Head of caudate nucleus (tissue), 42 donors: ENCODE data around the gene STIM2.
"Not testable (repeated sequence)": the region's sequence is repeated elsewhere in the genome, so short reads cannot be mapped to it uniquely, and the experiment has no call there.

Experiments
- DNase-seq, 42 donors: peaks; one replicate each; pipeline versions ENCODE4 v3.0.0 to v3.0.0-alpha.2; 2020 to 2021; ENCODE audit warnings: mixed read lengths in 7 of 42
- intact Hi-C: fragments of 100-400 bp; cut with DNase I; formaldehyde crosslinking; loops from one replicate; pipeline ENCODE4 v1.15.0; 2022

Gene STIM2

DNA sequence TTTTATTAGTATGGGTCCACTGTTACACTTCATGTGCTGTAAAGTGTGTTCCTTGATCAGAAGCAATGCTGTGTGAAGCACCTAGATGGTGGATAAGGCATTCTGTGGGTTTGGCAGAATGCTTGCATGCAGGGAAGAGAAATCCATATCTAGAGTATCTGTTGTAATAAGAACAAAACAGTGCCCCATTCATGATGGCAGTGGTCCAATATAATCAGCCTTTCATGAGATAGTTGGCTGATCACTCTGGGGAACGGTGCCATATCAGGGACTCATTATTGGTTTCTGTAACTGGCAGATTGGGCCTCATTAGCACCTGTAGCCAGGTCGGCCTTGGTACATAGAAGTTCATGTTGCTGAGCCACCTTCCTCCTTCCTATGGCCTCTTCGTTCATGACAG, 28.7 kb downstream of the STIM2 start:
- no peak for DNase-seq
- intact Hi-C loops, result no loop called here

- intact Hi-C loops, result no loop called here
- no peak for DNase-seq
Measured at GRCh38 chr4:26891054-26891453, 30.4 kb downstream of the STIM2 start.

DNA sequence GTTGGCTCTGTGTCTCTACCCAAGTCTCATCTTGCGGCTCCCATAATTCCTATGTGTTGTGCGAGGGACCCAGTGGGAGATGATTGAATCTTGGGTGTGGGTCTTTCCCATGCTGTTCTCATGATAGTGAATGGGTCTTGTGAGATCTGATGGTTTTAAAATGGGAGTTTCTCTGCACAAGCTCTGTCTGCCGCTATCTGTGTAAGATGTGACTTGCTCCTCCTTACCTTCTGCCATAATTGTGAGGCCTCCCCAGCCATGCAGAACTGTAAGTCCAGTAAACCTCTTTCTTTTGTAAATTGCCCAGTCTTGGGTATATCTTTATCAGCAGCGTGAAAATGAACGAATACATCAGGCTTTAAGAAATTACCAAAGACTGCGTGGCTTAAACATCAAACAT, 31.2 kb downstream of the STIM2 start:
- intact Hi-C loops, result no loop called here
- no peak for DNase-seq

- DNase-seq, result no peak
- intact Hi-C loops, result no loop called here
Measured at GRCh38 chr4:26892480-26893150, 32.0 kb downstream of the STIM2 start.

GRCh38 chr4:26893491-26893890, 32.9 kb downstream of the STIM2 start:
- no peak for DNase-seq
- intact Hi-C loops, result no loop called here

- DNase-seq, intact Hi-C loops: not testable (repeated sequence)
Measured at GRCh38 chr4:26894881-26895280, 34.2 kb downstream of the STIM2 start.

- no peak for DNase-seq
- intact Hi-C loops, result no loop called here
Measured at GRCh38 chr4:26896636-26897035, 36.0 kb downstream of the STIM2 start.

- intact Hi-C loops, result no loop called here
Measured at GRCh38 chr4:26899991-26900390, 39.4 kb downstream of the STIM2 start.

GRCh38 chr4:26900765-26901164, 40.1 kb downstream of the STIM2 start:
- intact Hi-C loops, result no loop called here
- DNase-seq, result no peak

More at GRCh38 chr4:26899991-26900390, 39.4 kb downstream of the STIM2 start:
- DNase-seq, result no peak

- intact Hi-C loops, result no loop called here
- no peak for DNase-seq
Measured at GRCh38 chr4:26905172-26905571, 44.5 kb downstream of the STIM2 start.

DNA sequence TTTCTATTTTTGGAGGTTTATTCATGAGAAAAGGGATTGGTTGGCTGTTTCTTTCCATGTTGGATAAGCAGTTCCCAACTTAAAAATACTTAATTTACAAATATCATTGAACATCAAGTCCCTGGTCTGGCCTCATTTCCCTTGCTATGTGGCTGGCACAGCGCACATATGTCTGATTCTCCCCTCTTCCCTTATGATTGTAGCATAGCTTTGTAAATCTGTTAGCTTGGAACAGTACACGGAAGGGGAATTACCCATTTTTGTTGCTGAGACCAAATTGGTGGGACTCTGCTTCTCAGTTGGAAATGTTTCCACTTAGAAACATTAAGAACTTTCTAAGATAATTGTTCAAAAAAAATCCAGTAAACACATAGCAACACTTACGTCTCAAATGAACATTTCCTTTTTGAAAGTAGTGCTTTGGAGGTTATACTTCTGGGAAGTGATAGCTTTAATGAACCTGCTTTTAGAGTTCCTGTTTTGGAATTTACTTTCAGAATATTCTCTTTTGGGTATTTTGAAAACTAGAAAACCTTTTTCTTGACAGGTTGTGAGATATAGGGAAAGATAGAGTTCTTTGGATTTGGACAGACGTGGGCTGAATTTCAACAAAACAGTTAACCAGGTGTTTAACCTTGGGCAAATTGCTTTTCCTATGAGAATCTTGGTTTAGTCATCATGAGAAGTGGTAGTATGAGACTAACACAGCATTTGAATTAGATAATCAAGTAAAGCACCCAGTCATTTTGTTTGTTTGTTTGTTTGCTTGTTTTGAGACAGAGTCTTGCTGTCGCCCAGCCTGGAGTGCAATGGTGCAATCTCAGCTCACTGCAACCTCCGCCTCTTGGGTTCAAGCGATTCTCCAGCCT, 47.3 kb downstream of the STIM2 start:
- no peak for DNase-seq
- intact Hi-C loops, result no loop called here

- no peak for DNase-seq
- intact Hi-C loops, result no loop called here
Measured at GRCh38 chr4:26909369-26909768, 48.7 kb downstream of the STIM2 start.

GRCh38 chr4:26911254-26911653, 50.6 kb downstream of the STIM2 start:
- intact Hi-C loops, result no loop called here
- DNase-seq, result no peak

GRCh38 chr4:26912069-26912468, 51.4 kb downstream of the STIM2 start:
- no peak for DNase-seq
- intact Hi-C loops, result no loop called here

- DNase-seq, result peak in 7 of 42 donors; percentile 6 to 44 (median 19)
- intact Hi-C loops, result no loop called here
Measured at GRCh38 chr4:26912810-26913209, 52.2 kb downstream of the STIM2 start.

DNA sequence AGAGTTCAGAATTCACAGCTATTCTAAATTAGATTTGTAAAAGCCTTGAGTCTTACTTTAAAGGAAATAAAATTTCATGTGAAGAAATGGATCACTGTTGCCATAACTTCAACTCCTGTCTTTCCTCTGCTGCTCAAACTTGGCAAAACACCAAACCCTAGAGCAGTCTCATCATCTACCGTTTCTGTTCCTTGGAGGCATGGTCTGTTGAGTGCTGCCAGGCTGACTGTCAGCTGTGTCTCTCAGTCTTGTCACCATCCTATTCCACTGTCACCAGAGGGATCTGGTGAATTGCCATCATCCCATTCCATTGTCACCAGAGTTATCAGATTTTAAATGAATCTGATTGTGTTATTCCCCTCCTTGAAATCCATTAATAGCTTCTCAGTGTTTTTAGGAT, 55.6 kb downstream of the STIM2 start:
- intact Hi-C loops, result no loop called here
- DNase-seq, result peak in 7 of 42 donors; percentile 7 to 33 (median 13)

- intact Hi-C loops, result no loop called here
Measured at GRCh38 chr4:26930964-26931363, 70.3 kb downstream of the STIM2 start.

DNA sequence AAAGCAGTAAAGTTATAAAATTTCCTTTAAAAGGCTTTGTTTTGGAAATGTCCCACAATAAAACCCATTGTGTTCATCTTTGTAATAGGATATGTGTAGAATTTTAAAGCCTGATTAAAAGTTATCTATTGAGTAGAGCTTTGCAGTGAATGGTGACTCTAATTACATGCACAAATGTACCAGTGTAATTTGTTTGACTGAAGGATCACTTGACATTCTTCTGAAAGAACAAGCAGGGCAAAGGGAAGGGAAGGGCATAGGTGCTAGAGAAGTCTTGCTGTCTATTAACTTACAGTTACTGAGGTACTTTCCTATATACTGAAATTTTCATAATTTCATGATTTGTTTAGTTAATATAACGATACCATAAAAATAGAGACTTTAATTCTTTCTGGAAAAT, 70.8 kb downstream of the STIM2 start:
- no peak for DNase-seq
- intact Hi-C loops, result no loop called here

More at GRCh38 chr4:26930964-26931363, 70.3 kb downstream of the STIM2 start:
- DNase-seq, result no peak

GRCh38 chr4:26931966-26932365, 71.3 kb downstream of the STIM2 start:
- no peak for DNase-seq
- intact Hi-C loops, result no loop called here

DNA sequence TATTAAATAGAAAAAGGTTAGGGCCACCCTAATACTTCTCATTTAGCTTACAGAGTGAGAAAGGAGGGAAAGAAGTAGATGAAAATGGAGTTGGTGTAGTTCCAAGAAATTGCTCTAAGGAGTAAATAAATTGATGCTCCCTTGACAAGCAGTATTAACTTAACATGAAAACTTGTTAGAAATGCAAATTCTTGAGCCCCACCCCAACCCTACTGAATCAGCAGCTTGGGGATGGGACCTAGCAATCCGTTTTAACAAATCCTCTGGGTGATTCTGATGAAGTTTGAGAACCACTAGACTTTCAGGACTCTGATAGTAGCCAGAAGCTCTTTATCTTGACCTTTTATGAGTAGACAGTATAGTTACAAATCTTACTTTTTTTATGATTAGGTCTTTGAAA, 74.8 kb downstream of the STIM2 start:
- intact Hi-C loops, result no loop called here
- DNase-seq, result no peak
